GM12873 (cell line): Measurements from ENCODE around the gene SUGP1.

Experiments
- CTCF ChIP-seq: IDR thresholded peaks from 2 replicates; pipeline ENCODE4 v1.5.1; 2012; ENCODE audit warnings: low read depth, mild to moderate bottlenecking, moderate library complexity, low read length, control low read depth; ENCODE audit not compliant: insufficient read depth; ENCODE audit errors: missing control alignments

Gene SUGP1

GRCh38 chr19:19296953-19297689 lies 23.2 kb downstream of the SUGP1 start:
- TF ChIP-seq CTCF = no peak

- no peak for TF ChIP-seq CTCF
These were observed 25.4 kb downstream of the SUGP1 start for GRCh38 chr19:19294914-19295313.

- TF ChIP-seq CTCF = no peak
These were observed 27.7 kb downstream of the SUGP1 start for GRCh38 chr19:19292607-19293006.

- TF ChIP-seq CTCF = no peak
These were observed 34.6 kb downstream of the SUGP1 start for GRCh38 chr19:19285686-19286085.

GRCh38 chr19:19280561-19280960 lies 39.7 kb downstream of the SUGP1 start:
- no peak for TF ChIP-seq CTCF

GRCh38 chr19:19279853-19280252 lies 40.5 kb downstream of the SUGP1 start:
- no peak for TF ChIP-seq CTCF

GRCh38 chr19:19279062-19279612 lies 41.2 kb downstream of the SUGP1 start:
- no peak for TF ChIP-seq CTCF
